ENCODE results near the gene ZNF841. TPM values are rescaled to one million over a fixed set of nuclear protein-coding genes. Genes with fewer than 3 reads are reported as not detected.

The ZNF841 gene
- total and polyA plus RNA-seq, 2 of the 13 experiments (the other 11 are each of a cell fraction or from before 2014, with no cell fraction given): 6.2 to 14.2 TPM

DNA sequence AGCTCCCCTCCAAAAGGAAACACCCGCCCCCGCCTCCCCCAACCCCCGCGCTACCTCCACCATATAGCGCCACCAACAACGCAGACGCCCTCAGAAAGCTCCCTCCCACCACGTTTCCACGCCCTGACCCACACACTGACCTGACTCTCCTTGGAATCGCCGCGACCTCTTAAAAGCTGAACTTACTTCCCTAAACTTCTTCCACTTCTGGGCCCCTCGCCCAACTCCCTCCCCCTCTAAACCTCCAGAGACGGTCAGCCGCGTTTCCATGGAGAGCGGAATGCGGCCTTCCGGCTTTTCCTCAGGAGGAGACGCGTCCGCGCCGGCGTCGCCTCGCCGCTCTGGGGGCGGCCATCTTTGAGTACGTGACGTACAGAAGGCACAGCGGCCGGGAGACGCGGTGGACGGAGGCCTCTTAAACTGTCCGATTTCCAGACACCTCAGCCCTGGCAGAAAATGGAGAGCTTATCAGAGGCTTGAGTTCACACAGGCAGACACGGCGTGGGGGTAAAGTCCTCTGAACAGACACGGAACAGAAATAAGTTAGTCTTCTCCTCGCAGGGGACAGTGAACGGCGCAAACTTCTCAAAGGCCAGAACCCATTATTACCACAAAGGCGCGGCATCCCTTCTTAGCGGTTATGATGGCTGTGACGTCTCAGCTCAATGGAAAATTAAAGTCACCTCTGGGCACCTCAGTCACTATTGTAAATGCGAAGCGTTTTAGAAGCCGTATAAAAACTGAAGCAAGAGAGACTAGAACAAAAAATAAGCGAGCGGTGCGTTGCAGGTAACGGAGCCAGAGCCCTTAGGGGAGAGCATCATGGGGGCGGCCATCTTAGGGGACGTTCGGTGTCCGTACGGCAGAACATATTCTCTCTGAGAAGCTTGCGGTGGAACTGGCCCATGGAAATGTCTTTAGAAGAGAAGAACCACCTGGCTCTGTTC is 46.7 kb downstream of the ZNF841 start, which contains the start of gene ZNF432 (continued):
- TF ChIP-seq, protein P1, sequence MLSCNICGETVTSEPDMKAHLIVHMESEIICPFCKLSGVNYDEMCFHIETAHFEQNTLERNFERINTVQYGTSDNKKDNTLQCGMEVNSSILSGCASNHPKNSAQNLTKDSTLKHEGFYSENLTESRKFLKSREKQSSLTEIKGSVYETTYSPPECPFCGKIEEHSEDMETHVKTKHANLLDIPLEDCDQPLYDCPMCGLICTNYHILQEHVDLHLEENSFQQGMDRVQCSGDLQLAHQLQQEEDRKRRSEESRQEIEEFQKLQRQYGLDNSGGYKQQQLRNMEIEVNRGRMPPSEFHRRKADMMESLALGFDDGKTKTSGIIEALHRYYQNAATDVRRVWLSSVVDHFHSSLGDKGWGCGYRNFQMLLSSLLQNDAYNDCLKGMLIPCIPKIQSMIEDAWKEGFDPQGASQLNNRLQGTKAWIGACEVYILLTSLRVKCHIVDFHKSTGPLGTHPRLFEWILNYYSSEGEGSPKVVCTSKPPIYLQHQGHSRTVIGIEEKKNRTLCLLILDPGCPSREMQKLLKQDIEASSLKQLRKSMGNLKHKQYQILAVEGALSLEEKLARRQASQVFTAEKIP (CRISPR knock-in tag; IDR thresholded peaks at IDR 0.05; ENCODE audit: borderline replicate concordance): no peak
- TF ChIP-seq, protein P2, sequence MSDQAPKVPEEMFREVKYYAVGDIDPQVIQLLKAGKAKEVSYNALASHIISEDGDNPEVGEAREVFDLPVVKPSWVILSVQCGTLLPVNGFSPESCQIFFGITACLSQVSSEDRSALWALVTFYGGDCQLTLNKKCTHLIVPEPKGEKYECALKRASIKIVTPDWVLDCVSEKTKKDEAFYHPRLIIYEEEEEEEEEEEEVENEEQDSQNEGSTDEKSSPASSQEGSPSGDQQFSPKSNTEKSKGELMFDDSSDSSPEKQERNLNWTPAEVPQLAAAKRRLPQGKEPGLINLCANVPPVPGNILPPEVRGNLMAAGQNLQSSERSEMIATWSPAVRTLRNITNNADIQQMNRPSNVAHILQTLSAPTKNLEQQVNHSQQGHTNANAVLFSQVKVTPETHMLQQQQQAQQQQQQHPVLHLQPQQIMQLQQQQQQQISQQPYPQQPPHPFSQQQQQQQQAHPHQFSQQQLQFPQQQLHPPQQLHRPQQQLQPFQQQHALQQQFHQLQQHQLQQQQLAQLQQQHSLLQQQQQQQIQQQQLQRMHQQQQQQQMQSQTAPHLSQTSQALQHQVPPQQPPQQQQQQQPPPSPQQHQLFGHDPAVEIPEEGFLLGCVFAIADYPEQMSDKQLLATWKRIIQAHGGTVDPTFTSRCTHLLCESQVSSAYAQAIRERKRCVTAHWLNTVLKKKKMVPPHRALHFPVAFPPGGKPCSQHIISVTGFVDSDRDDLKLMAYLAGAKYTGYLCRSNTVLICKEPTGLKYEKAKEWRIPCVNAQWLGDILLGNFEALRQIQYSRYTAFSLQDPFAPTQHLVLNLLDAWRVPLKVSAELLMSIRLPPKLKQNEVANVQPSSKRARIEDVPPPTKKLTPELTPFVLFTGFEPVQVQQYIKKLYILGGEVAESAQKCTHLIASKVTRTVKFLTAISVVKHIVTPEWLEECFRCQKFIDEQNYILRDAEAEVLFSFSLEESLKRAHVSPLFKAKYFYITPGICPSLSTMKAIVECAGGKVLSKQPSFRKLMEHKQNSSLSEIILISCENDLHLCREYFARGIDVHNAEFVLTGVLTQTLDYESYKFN (CRISPR knock-in tag; conservative IDR thresholded peaks at IDR 0.05): 0 out of 2 replicates have a peak, but pooled peaks have one; percentile 32
- TF ChIP-seq PCBP1 (IDR thresholded peaks at IDR 0.05; ENCODE audit: borderline replicate concordance, low read depth, low read length): no peak
- TF ChIP-seq NFE2L1 (CRISPR knock-in tag; IDR thresholded peaks at IDR 0.05; ENCODE audit: borderline replicate concordance): no peak
- no peak for TF ChIP-seq NFIC (IDR thresholded peaks at IDR 0.05; ENCODE audit: low read length)
- TF ChIP-seq SMC3 (IDR thresholded peaks at IDR 0.05; ENCODE audit: low read length): no peak
- TF ChIP-seq, protein P3, sequence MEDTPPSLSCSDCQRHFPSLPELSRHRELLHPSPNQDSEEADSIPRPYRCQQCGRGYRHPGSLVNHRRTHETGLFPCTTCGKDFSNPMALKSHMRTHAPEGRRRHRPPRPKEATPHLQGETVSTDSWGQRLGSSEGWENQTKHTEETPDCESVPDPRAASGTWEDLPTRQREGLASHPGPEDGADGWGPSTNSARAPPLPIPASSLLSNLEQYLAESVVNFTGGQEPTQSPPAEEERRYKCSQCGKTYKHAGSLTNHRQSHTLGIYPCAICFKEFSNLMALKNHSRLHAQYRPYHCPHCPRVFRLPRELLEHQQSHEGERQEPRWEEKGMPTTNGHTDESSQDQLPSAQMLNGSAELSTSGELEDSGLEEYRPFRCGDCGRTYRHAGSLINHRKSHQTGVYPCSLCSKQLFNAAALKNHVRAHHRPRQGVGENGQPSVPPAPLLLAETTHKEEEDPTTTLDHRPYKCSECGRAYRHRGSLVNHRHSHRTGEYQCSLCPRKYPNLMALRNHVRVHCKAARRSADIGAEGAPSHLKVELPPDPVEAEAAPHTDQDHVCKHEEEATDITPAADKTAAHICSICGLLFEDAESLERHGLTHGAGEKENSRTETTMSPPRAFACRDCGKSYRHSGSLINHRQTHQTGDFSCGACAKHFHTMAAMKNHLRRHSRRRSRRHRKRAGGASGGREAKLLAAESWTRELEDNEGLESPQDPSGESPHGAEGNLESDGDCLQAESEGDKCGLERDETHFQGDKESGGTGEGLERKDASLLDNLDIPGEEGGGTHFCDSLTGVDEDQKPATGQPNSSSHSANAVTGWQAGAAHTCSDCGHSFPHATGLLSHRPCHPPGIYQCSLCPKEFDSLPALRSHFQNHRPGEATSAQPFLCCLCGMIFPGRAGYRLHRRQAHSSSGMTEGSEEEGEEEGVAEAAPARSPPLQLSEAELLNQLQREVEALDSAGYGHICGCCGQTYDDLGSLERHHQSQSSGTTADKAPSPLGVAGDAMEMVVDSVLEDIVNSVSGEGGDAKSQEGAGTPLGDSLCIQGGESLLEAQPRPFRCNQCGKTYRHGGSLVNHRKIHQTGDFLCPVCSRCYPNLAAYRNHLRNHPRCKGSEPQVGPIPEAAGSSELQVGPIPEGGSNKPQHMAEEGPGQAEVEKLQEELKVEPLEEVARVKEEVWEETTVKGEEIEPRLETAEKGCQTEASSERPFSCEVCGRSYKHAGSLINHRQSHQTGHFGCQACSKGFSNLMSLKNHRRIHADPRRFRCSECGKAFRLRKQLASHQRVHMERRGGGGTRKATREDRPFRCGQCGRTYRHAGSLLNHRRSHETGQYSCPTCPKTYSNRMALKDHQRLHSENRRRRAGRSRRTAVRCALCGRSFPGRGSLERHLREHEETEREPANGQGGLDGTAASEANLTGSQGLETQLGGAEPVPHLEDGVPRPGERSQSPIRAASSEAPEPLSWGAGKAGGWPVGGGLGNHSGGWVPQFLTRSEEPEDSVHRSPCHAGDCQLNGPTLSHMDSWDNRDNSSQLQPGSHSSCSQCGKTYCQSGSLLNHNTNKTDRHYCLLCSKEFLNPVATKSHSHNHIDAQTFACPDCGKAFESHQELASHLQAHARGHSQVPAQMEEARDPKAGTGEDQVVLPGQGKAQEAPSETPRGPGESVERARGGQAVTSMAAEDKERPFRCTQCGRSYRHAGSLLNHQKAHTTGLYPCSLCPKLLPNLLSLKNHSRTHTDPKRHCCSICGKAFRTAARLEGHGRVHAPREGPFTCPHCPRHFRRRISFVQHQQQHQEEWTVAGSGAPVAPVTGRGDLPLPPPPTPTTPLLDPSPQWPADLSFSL (CRISPR knock-in tag; IDR thresholded peaks at IDR 0.05): no peak
- TF ChIP-seq, protein P4, sequence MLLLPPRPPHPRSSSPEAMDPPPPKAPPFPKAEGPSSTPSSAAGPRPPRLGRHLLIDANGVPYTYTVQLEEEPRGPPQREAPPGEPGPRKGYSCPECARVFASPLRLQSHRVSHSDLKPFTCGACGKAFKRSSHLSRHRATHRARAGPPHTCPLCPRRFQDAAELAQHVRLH (CRISPR knock-in tag; IDR thresholded peaks at IDR 0.05; ENCODE audit: borderline replicate concordance, low read depth): peak; percentile 31; the same call in 1 of the 2 replicates
- peak; percentile 76; the same call in 1 of the 2 replicates for TF ChIP-seq ZNF232 (CRISPR knock-in tag; IDR thresholded peaks at IDR 0.05; ENCODE audit: borderline replicate concordance)
- TF ChIP-seq, protein P5, sequence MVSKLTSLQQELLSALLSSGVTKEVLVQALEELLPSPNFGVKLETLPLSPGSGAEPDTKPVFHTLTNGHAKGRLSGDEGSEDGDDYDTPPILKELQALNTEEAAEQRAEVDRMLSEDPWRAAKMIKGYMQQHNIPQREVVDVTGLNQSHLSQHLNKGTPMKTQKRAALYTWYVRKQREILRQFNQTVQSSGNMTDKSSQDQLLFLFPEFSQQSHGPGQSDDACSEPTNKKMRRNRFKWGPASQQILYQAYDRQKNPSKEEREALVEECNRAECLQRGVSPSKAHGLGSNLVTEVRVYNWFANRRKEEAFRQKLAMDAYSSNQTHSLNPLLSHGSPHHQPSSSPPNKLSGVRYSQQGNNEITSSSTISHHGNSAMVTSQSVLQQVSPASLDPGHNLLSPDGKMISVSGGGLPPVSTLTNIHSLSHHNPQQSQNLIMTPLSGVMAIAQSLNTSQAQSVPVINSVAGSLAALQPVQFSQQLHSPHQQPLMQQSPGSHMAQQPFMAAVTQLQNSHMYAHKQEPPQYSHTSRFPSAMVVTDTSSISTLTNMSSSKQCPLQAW (CRISPR knock-in tag; IDR thresholded peaks at IDR 0.05): no peak
- TF ChIP-seq ZNF839 (CRISPR knock-in tag; IDR thresholded peaks at IDR 0.05; ENCODE audit: borderline replicate concordance): no peak
- 0 out of 2 replicates have a peak, but pooled peaks have one; percentile 16 for TF ChIP-seq ZIK1 (CRISPR knock-in tag; IDR thresholded peaks at IDR 0.05; ENCODE audit: borderline replicate concordance, low read depth)

Measured in HepG2 (cell line).